Measurements from ENCODE around the gene ANO6. TPM values are rescaled to one million over a fixed set of nuclear protein-coding genes. Genes with fewer than 3 reads are reported as not detected.
"Not testable (repeated sequence)": the region's sequence is repeated elsewhere in the genome, so short reads cannot be mapped to it uniquely, and the experiment has no call there.

Gene ANO6
- total RNA-seq, 1 experiment from 2014 or later = 62.1 TPM

DNA sequence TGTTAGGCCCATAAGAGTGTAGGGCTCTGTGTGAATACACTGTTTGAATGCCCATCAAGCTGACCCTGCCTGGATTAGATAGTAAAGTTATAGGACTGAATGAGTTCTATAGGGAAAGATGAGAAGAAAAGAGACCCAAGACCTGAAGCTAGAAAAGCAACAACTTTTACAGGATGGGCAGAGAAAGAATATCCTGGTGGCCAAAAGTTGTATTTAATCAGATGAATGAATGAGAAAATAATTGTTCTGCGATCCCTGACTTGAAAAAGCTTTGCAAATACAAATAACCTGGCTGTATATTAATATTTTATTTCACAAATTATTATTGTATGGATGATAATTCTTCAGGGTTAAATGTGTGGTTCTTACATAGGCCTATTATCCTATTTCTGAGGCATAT, 2.8 kb upstream of the ANO6 start:
- DNase-seq (ENCODE audit: low read depth) = no peak

DNA sequence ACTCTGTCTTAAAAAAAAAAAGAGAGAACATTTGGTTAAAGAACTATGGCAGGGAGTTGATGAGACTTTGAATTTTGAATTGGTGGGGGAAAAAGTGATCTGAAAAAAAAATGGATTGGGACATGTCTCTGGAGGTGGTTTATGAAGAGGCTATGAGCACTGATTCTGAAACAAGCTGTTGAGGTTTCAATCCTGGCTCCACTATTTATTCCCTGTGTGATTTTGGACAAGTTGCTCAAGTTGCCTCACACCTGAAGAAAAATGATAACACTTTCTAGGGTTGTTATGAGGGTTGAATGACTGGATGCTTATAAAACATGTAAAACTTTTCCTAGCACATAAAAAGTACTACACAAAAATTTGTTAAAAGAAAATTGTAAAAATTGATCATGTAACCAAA, 1.8 kb upstream of the ANO6 start:
- DNase-seq (ENCODE audit: low read depth) = no peak

DNA sequence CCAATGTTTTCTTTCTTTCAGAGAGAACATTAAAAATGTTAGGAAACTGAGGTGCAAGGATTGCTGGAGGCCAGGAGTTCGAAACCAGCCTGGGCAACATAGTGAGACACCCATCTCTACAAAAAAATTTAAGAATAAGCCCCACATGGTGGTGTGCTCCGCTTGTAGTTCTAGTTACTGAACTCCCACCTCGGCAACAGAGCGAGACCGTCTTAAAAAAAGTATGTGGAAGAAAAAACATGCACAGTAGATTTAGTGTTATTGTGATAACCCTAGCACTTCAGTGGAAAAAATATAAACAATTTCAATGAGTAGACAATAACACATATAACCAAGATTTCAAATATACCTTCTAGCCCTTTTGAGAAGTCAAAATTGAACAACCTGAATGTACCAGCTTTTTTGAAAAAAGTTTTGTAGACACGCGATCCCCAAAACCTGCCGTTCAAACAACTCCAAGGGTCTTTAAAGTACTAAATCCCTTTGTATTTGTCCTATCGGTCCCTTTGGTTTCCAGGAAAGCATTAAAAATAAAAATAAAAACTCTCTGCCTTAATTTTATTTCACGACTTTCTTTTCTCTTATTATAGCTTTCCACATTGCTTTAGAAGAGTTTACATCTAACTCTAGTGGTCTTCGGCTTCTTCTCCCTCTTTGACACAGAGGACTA, 1.0 kb upstream of the ANO6 start:
- peak; percentile 42 for DNase-seq (ENCODE audit: low read depth)

DNA sequence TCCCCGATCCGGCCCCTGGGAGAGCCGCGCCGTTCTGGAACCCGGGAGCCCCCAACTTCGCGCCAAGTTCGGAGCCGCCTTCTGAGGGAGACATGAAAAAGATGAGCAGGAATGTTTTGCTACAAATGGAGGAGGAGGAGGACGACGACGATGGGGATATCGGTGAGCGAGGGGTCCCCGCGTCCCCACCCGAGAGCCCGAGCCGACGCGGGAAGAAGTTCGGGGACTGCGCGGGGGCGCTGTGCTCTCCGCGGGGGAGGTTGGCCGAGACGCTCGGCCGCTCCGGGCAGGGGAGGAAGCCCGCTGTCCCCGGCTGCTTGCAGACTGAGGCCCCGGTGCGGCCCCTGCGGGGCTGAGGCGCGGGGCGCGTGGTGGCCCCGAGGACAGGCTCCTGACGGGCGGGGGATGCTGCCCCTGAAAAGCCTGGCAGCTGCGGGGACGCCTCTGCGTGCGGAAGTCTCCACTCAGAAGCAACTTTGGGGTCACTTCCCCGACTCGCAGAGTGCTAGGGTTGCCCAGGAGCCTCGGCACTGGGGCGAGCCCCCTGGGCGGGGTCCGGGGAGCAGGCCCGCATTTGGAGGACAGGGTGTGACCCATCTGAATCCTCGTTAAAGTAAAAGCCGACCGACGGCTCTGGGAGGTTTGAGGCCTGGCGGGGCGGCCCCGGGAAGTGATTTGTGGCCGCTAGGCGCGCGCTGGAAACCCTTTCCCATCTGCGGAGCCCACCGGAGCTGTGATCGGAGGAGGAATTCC, 511 bp downstream of the ANO6 start:
- peak; percentile 47 for DNase-seq (ENCODE audit: low read depth)

DNA sequence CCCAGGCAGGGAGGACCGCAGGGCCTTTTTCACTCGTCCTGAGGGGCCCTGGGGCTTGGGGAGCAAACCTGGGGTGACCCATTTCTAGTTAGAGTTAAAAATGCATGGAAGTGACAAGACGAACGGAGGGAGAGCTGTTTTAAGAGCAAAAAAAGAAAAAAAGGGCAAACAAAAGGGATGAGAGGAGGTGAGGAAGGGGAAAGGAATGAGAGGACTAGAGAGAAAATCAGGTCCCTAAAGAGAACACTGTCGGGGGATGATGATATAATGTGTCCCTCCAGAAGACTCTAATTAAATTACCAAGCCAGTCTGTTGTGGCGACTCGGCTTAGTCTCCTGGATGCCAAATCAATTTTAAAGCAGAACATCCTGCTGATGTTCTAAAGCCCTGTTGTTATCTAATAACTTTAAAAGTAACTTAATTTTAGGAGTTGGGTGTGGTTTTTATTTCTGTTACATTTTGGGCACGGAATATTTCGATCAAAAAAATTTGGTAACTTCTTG, 1.1 kb downstream of the ANO6 start:
- no peak for DNase-seq (ENCODE audit: low read depth)

DNA sequence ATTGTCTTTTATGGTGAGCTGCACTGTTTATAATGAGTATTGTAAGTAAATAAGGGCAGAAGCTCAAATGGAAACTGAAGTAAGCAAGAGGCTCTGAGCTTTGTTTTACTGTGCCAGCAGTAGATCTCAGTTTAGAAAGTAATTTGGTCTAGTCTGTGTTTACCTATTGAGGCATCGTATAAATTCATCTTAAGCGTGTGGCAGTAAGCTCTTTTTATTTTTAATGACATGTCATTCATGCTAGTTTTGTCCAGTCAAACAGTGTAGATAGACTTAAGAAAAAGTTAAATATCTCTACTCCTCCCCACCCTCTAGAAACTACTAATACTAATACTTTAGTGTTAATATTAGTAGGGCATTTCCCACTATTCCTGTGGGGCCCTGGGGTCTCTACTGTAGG, 2.0 kb downstream of the ANO6 start:
- DNase-seq (ENCODE audit: low read depth) = no peak

DNA sequence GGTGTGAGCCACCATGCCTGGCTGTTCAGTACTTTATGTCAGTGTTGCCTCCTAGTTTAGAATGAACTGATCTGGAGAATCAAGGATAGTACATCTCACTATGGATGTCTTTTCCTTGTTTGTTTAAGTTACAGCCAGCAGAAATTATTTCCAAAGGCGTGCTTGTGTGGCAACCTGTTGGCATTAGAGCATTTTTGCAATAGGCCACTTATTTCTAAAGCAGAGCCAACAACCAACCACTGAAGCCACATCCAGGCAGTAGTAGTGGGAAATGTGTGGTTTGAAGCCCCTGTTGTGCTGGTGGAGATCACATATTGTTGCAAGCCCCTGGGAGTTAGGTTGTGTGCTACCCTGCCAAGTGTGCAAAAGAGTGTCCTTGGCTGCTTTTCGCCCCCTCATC, 3.7 kb downstream of the ANO6 start:
- DNase-seq (ENCODE audit: low read depth) = no peak

DNA sequence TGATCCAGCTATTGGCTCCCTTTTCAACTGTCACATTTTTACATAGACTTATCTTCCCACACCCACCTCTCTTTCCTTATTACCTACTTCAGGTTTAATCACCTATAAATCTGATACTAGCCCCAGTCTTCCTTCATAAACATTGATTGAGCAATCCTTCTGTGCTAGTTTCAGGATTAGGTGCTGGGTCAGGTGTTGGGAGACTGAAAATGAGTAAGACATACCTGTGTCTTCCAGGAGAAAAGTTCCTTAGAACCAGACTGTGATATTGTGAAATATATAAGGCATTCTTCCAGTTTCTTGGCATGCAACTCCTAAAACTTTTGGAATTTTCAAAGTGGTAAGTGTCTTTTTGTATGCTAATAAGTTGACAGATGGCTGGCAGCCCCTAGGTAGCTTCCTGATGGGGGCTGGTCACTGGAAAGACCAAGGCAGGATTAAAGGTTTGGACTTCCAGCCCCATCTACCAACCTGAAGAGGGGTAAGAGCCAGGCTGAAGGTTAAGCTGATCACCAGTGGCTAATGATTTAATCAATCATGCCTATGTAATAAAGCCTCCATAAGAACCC, 4.6 kb downstream of the ANO6 start:
- no peak for DNase-seq (ENCODE audit: low read depth)

DNA sequence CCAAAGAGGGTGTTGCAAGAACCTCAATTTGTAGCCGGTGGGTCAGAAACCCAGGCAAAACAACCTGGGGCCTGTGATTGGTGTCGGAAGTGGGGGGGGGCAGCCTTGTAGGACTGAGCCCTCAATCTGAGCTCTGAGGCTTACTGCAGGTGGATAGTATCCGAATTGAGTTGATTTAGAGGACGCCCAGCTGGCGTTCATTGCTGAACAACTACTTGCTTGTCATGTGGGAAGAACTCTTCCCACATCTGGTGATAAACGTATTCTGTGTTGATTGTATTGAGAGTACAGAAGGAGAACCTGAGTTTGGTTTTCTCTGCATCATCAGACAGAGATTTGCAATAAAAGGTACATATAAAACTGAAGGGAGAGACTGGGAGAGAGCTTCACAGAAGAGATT, 5.1 kb downstream of the ANO6 start:
- DNase-seq (ENCODE audit: low read depth) = no peak

DNA sequence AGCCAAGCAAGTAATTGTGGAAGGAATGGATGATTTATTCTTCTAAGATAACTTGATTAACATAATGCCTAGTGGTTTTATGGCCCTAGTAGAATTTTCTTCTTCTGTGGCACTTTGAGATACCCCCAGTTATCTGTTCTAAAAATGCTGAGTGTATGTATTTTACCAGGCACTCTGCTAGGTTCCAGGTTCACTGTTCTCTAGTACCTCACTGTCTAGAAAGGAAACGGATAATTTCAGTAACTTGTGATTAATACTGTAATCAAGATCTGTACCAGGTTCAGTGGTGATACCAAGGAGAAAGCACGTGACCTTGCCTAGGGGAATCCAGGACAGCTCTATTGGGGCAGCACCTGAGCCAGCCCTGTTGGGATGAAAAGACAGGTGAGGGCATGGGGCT, 8.0 kb downstream of the ANO6 start:
- no peak for DNase-seq (ENCODE audit: low read depth)

DNA sequence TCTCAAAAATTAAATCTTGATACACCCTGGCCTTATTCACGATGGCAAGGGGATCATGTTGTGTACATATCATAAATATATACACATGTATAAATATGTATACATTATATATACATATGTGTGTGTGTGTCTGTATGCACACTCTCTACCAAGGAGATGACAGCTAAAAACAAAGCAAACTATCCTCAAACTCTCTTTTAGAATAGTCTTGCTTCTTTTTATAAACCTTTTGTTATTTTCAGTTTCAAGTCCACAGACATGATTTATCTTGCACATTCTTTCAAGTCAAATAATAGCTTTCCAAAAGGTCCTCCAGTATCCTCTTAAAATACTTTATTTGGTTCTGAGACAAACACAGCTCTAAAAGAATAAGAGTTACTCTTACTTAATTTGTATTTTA, 8.4 kb downstream of the ANO6 start:
- DNase-seq (ENCODE audit: low read depth) = no peak

DNA sequence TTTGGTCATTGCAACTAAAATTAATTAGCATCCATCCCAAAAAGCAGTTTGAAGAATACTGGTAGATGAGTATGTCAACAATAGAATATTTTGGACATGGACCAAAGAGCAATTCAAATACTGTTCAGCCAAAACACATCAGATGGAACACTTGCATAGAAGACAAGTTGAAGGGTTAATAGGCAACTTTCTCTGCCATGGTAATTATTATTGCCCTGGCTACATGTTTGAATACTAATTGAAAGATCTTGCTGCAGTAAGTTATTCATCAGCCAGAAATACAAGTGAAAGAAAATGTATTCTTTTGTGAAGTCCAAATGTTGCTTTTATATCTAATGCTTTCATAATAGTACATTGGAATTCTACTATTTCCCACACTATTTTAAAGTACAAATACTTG, 10.1 kb downstream of the ANO6 start:
- DNase-seq (ENCODE audit: low read depth) = no peak

DNA sequence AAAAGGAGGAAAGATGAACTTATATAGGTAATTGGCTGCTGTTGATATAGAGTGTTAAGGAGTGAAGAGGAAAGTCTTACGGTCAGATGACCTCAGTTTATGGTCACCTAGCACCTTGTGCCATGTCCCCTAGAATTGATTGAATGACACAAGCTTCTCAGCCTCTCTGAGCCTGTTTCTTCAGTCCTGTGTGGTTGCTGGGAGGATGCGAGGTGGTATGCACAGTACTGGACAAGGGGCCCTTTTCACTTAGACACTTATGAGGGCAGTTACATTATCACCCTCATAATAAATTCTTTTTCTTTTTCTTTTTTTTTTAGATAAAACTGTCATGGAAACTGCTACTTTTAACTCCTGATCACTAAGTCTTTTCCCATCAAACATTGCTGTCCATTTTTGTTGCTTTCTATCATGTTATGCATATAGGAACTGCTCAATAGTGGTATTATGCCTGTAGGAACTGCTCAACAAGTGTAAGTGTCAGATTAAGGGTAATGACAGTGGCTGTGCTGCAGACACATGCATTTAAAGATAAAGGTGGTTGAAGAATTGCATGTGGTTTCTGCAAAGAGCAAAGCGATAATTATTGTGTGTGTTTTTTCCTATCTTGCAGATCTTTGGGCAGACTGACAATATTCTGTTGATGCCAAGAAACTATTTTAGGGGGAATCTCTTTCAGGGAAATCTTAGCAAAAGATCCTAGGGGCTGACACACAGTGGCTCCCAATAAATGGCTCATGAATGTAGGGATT, 11.6 kb downstream of the ANO6 start:
- no peak for DNase-seq (ENCODE audit: low read depth)

DNA sequence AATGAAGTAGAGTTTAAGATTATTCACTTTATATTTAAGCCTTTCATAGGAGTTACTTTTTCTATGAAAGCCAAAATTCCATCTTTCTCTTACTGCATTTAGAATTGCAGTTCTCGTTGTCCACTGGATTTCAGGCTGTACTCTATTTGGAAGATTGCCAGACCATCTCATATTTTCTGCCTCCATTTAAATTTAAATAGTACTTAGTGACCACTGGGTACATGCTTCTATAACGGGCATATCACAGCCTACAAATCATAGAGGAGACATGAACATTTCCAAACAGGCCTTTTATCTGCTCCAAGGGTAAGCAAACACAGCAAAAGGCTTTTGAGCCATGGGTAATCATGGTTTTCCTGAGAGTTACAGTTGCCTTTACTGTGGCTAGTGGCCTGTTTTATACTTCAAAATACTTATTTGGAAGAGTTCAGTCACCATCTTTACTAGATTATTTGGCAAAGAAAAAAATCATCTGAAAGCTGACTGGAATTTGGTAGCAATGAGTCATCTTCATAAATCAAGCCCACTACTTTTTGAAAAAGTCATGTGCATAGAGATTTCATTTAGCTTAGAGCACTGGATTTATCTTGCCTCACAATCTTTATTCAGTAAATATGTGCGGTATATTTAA, 15.7 kb downstream of the ANO6 start:
- peak; percentile 75 for DNase-seq (ENCODE audit: low read depth)

DNA sequence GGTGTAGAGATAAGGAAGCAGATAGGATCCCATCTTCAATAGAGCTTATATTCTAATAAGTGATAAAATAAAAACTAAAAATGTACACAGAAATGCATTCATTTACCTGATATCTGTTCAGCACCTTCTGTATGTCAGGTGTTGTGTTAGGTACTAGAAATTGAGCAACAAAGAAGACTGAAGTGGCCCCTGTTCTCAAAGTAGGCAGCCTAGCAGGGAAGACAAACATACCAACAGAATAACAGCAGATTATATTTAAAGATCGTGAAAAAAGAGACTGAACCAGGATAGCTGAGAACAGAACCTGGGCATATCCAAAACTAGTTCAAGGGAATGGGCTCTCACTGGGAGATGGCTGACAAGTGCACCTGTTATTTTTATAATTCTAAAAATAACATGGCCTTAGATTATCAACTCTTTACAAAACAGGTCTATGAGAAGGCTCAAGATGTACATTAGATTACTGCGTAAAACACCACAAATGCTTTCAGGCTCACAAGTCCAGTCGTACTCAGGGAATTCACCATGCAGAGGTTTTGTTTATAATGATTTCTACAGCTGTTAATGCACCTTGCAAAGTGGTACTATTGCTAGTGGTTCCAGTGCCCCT, 16.4 kb downstream of the ANO6 start:
- no peak for DNase-seq (ENCODE audit: low read depth)

DNA sequence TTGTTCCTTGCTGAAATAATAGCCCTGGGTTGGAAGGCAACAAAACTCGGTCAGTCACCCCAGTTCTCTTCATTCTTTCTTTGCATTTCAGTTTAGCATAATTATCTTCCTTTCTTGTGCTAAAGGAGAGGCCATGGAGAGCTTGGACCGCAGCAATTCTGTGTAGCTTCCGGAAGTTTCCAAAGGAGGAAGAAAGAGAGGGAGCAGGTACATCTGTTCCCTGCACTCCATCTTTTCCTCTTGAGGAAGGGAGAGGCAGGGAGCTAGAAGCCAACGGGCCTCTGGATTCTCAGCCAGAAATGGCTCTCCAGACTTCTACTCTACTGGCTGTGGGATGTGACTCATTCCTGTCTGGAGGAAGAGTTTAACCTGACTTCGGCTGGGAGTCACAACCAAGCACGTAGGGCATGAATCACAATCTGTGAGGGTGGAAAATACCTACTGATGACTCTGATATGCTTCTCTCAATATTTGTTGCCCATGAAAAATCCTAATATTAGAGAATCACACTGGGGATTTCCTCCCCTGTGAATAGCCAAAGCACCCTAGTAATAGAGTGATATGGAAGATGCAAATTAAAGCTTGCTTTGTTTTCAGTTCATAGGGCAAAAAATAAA, 17.0 kb downstream of the ANO6 start:
- peak; percentile 95 for DNase-seq (ENCODE audit: low read depth)

DNA sequence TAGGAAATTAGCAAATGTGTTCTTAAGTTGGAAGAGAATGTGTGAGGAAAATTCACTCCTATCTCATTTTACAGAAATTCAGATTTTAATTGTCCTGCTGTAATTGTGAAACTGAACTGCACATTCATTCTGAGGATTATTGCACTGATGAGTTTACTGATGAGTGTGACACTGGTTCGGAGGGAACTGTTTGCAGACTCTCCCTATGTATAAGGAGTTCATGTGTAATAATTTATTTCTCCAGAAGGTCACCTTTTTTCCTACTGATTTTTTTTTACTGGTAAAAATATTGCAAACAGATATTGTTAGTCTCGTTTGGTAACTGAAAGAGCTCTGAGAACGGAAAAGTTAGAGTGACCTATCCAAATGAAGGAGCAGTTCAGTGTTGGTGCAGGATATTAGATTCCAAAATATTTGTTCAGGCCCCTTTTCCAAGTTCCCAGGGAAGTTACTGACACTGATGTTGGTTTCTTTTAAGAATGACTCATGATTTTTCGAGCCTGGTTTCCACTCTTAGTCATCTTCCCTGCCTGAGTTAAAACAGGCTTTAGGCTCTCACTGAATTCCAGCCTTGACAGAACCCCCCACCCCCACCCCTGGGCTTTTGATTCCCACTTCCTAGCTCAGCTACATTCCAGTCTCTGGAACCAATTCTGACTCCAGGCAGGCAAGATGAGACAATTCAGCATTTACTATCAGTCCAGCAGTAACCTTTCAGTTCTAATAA, 18.4 kb downstream of the ANO6 start:
- peak; percentile 96 for DNase-seq (ENCODE audit: low read depth)

DNA sequence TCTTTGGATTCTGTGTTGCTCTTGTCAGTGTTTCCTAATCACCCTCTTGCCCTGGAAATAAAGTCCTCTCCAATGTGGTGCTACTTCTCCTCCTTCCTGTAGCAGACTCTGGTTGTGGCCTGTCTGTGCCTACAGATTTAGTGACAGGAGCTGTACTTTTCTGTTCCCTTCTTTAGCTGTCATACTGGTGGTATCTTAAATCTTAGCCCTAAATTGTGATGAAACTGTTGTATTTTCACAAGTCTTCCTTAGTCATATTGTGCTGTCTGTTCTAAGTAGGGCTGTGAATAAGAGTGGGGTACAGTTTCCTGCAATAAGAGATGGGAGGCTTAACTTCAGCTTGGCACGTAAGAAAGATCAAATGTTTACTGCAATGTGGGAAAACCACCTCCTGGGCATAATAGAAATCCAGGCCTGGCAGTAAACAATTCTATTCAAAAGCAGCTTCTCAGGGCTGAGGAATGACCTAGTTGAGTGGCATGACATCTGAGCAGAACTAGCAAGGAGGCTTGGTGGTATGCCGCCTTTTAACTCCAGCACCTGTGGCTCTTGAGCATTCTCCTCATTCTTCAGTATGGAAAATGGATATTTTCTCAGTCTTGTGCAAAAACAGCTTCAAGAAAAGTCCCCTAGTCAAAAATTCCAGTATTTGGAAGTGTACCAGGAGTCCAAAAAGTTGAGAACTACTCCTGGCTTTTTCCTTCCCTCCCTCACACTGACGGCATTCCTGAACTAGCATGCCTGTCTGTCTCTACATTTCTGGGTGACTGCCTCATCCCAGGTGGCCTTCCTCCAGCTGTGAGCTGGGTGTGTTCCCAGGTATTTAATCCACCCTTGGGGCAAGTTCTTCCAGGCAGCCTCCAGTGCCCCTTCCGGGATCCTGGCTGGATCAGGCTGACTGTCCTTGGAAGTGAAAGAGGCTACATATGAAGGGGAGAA, 19.5 kb downstream of the ANO6 start:
- peak; percentile 63 for DNase-seq (ENCODE audit: low read depth)

DNA sequence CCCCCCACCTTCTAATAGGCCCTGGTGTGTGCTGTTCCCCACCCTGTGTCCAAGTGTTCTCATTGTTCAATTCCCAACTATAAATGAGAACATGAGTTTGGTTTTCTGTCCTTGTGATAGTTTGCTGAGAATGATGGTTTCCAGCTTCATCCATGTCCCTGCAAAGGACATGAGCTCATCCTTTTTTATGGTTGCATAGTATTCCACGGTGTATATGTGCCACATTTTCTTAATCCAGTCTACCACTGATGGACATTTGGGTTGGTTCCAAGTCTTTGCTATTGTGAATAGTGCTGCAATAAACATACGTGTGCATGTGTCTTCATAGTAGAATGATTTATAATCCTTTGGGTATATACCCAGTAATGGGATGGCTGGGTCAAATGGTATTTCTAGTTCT, 20.5 kb downstream of the ANO6 start:
- DNase-seq (ENCODE audit: low read depth) = not testable (repeated sequence)

Data from RPMI7951 (cell line).